GM13976 (cell line): ENCODE measurements around the gene GALNT14.

Experiments
- DNase-seq: peaks from one replicate; pipeline ENCODE4 v3.0.0; 2012; ENCODE audit warnings: low spot score
- in situ Hi-C: fragments of 300-500 bp; cut with MboI; formaldehyde crosslinking; loops from one replicate; pipeline ENCODE4 v1.12.0; 2022; ENCODE audit warnings: low sequenced_read_pairs, mixed read lengths, inconsistent platforms; ENCODE audit not compliant: unreplicated experiment
- TF ChIP-seq, protein P1 (sequence below): IDR thresholded peaks from 2 replicates; pipeline ENCODE4 v1.5.1; 2012; ENCODE audit warnings: borderline replicate concordance, mild to moderate bottlenecking; ENCODE audit not compliant: insufficient read depth; ENCODE audit errors: extremely low read depth, missing control alignments, control extremely low read depth

GALNT14 gene

DNA sequence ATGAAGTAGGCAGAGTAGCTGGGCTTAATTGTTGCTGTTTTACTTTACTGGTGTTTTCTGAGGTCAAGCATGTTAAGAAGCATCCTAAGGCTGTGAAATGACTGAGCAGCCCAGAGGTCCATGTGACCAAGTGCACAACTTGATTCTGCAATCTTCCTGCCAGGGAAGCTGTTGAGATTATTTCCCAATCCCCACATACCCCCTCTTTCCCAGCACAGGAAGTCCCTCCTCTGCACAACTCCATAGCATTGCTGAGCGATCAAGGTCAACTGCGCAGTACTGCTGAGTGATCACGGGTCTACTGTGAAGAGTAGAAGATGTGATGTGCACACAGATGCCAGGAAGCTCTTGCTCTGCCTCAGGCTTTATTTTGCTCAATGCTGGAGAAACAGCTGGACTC is 105.8 kb downstream of the GALNT14 start:
- TF ChIP-seq, protein P1, sequence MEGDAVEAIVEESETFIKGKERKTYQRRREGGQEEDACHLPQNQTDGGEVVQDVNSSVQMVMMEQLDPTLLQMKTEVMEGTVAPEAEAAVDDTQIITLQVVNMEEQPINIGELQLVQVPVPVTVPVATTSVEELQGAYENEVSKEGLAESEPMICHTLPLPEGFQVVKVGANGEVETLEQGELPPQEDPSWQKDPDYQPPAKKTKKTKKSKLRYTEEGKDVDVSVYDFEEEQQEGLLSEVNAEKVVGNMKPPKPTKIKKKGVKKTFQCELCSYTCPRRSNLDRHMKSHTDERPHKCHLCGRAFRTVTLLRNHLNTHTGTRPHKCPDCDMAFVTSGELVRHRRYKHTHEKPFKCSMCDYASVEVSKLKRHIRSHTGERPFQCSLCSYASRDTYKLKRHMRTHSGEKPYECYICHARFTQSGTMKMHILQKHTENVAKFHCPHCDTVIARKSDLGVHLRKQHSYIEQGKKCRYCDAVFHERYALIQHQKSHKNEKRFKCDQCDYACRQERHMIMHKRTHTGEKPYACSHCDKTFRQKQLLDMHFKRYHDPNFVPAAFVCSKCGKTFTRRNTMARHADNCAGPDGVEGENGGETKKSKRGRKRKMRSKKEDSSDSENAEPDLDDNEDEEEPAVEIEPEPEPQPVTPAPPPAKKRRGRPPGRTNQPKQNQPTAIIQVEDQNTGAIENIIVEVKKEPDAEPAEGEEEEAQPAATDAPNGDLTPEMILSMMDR = no peak
- no peak for DNase-seq
- in situ Hi-C loops = no loop called here

DNA sequence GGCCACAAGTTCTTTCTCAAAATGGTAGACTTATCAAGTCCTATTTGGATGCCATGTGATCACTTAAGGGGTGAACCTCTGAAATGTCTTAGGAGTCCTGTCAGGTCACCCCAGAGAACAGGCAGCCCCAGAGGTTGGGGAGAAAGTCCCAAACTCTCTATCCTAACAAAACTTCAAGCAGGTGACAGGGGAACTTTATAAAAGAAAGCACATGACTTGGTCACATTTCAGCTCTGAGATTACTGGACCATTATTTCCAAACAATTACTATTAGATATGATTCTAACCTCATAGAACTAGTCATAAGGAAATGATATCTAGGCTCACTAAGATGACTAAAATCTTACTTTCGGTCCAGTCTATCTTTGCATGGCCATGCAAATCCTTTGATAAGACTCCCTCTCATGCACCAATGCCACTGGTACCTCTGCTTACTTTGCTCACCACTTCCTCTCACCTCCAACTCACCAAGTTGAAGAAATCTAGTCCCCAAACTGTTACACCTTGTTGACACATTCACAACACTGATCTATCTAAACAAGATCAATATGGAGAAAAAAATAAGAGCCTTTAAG is 107.0 kb downstream of the GALNT14 start:
- DNase-seq = no peak
- in situ Hi-C loops = no loop called here
- TF ChIP-seq, protein P1 = no peak

DNA sequence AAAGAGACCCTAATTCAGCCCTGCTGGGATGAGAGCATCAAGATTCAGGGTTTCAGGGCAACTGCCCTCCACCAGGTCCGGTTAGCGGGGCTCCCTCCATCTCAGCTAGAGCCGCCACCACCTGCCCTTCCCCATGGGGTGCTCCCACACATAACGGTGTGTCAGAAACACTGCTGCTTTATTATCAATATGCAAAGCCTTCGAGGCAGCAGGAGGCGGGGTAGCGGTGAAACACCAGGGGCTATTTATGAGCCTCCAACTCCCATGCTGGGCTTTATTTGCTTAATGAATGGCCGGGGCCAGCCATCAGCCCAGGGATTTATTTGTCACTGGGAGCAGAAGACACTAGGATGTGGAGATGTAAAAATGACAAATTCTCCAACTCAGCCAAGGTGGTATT is 109.8 kb downstream of the GALNT14 start:
- TF ChIP-seq, protein P1 = no peak
- no peak for DNase-seq
- in situ Hi-C loops = no loop called here

GRCh38 chr2:31027549-31027948 is 110.7 kb downstream of the GALNT14 start:
- in situ Hi-C loops = no loop called here
- TF ChIP-seq, protein P1 = no peak
- no peak for DNase-seq

DNA sequence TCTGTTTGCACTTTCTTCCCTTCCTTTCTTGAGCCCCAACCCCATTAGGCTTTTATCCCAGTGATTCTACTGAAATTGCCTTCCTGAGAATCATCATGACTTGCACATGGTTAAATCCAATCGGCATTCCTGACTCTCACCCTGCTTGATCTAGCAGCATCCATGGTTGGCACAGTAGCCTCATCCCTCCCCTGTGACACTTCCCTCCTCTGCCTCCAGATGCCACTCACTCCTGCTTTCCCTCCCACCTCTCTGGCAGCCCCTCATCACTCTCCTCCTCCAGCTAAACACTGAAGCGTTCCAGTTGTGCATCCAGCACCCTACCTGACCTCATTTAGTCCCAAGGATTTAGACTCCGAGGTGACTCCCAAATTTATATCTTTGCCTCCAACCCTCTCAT is 114.7 kb downstream of the GALNT14 start:
- TF ChIP-seq, protein P1 = no peak
- in situ Hi-C loops = no loop called here
- DNase-seq = no peak

DNA sequence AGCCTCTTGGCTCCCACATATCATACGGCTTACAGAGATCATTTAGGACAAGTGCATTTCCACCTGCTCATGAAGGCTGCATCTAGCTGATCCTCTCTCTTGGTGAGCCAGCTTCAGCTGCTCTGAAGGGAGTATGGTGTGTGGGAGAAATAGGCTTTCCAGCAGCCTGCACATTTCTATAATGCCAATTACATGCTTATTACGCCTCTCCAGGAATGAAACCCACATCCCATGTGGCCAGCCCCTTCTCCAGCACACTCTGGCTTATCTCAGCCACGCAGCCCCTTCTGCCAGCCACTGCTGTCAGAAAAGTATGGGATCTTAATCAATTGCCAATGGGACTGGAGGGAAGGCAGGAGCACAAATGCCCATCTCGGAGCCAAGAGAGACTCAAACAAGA is 117.5 kb downstream of the GALNT14 start:
- TF ChIP-seq, protein P1 = no peak
- in situ Hi-C loops = no loop called here

More for the DNA sequence above, 117.5 kb downstream of the GALNT14 start:
- DNase-seq = no peak
